Measurements from ENCODE around the gene SMARCD3. TPM values are rescaled to one million over a fixed set of nuclear protein-coding genes. Genes with fewer than 3 reads are reported as not detected.

SMARCD3 gene
- polyA plus RNA-seq, 1 donor from 2014 or later = 199 TPM

DNA sequence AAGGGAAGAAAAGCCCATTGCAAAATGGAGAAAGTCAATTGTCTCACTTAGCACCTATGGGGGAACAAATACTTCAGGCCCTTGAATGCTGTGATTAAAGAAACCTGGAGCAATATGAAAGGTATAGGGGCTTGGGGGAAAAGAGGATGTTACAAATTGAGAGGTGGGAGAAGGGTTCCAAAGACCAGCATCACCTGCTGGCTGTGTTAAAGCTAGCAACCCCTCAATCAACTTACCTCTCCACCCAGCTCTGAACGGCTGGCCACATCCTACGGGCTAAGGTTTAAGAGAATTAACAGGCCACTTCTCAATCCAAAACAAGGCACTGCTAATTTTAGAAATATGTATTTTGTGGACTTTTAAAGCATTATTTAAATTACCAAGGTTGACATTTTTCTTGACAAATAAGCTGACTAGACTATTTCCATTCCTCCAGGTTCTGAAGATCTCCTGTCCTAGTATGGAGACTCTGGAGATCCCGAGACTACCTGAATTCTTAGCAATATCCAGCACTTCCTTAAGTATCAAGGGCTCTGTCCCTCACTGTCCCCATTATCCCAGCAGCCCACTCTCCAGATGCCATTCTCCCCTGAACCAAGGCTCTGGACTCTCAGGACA lies 37.2 kb downstream of the SMARCD3 start:
- Histone ChIP-seq H3K4me3 (ENCODE audit: low read length) (no peak overlapping the region), H3K27ac (ENCODE audit: low read length) (no peak overlapping the region), H3K9ac (ENCODE audit: low read length) (no peak overlapping the region), H3K9me3 (ENCODE audit: low read length) (no peaks in the 10 kb centered on the region), H3K4me2 (ENCODE audit: low read length) (no peak overlapping the region), H3K36me3 (ENCODE audit: insufficient read depth, low read length) (no peaks in the 10 kb centered on the region), H3K9me2 (ENCODE audit: insufficient read depth, low read length) (no peaks in the 10 kb centered on the region), H3F3A (ENCODE audit: insufficient read depth, low read length, poor library complexity, severe bottlenecking) (no peaks in the 10 kb centered on the region), H3K79me2 (replicated peaks; ENCODE audit: insufficient read depth, low read length) (no peaks in the 10 kb centered on the region), H4K20me1 (ENCODE audit: insufficient read depth) (no peaks in the 10 kb centered on the region), H3K27me3 (ENCODE audit: insufficient read depth, low read depth, low read length) (no peaks in the 10 kb centered on the region), H2AFZ (ENCODE audit: low read depth, low read length) (no peak overlapping the region)
- TF ChIP-seq CTCF (IDR thresholded peaks at IDR 0.05; ENCODE audit: poor library complexity, severe bottlenecking) (no peak), MXI1 (conservative IDR thresholded peaks at IDR 0.05; ENCODE audit: poor library complexity, severe bottlenecking) (no peak), EZH2 (IDR thresholded peaks at IDR 0.05; ENCODE audit: borderline replicate concordance, insufficient read depth, low read length, poor library complexity, severe bottlenecking) (no peak), TAF1 (IDR thresholded peaks at IDR 0.05; ENCODE audit: low read depth) (no peak)

DNA sequence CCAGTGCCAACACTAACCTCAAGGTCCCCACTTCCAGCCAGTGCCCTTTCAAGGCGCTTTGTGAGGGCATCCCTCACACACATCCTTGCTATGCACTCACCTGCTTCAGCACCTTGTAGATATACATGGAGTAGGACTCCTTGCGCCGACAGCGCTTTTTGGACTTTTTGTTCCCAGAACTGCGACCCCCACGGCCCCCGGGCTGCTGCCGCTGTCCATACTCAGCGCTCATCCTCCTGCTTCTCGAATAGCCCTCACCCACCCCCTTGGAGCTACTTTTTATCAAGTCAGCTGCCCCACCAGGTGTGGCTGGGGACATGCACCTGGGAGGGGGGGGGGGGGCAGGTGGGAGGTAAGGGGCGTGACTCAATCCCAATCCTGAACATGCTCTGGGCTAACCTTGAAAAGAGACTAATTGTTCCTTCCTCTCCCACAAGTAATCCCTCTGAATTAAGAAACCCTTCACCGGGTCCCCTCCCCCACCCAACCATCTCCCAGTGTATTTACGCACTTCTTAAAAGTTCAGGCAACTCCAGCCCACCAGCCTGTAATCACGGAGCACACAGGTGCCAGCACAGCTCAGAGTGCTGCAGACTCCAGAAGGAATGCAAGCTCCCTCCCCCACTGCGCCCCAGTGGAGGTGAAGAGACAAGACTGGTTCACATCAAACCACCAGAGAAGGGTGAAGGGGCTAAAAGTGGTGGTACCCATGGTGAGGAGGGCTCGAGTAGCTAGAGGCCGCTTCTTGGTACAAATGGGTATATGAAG lies 38.2 kb downstream of the SMARCD3 start, which contains the start of gene H2BK1:
H2BK1 (minus strand) TSS at position 402 of the 768 bp plus-strand sequence; CDS start at position 232, 170 bp downstream.
- Histone ChIP-seq H3F3A (ENCODE audit: insufficient read depth, low read length, poor library complexity, severe bottlenecking) (no peaks in the 10 kb centered on the region), H3K27ac (ENCODE audit: low read length) (no peak within 1 kb of the TSS), H3K36me3 (ENCODE audit: insufficient read depth, low read length) (no peaks in the 10 kb centered on the region), H3K9me3 (ENCODE audit: low read length) (no peaks in the 10 kb centered on the region), H2AFZ (ENCODE audit: low read depth, low read length) (no peak within 1 kb of the TSS), H4K20me1 (ENCODE audit: insufficient read depth) (no peaks in the 10 kb centered on the region), H3K4me2 (ENCODE audit: low read length) (no peak within 1 kb of the TSS), H3K4me3 (ENCODE audit: low read length) (no peak within 1 kb of the TSS), H3K9me2 (ENCODE audit: insufficient read depth, low read length) (no peaks in the 10 kb centered on the region), H3K79me2 (replicated peaks; ENCODE audit: insufficient read depth, low read length) (no peaks in the 10 kb centered on the region), H3K9ac (ENCODE audit: low read length) (no peak within 1 kb of the TSS), H3K27me3 (ENCODE audit: insufficient read depth, low read depth, low read length) (no peaks in the 10 kb centered on the region)
- no peak for TF ChIP-seq TAF1 (IDR thresholded peaks at IDR 0.05; ENCODE audit: low read depth)
- no peak for TF ChIP-seq EZH2 (IDR thresholded peaks at IDR 0.05; ENCODE audit: borderline replicate concordance, insufficient read depth, low read length, poor library complexity, severe bottlenecking)
- TF ChIP-seq, protein P1, sequence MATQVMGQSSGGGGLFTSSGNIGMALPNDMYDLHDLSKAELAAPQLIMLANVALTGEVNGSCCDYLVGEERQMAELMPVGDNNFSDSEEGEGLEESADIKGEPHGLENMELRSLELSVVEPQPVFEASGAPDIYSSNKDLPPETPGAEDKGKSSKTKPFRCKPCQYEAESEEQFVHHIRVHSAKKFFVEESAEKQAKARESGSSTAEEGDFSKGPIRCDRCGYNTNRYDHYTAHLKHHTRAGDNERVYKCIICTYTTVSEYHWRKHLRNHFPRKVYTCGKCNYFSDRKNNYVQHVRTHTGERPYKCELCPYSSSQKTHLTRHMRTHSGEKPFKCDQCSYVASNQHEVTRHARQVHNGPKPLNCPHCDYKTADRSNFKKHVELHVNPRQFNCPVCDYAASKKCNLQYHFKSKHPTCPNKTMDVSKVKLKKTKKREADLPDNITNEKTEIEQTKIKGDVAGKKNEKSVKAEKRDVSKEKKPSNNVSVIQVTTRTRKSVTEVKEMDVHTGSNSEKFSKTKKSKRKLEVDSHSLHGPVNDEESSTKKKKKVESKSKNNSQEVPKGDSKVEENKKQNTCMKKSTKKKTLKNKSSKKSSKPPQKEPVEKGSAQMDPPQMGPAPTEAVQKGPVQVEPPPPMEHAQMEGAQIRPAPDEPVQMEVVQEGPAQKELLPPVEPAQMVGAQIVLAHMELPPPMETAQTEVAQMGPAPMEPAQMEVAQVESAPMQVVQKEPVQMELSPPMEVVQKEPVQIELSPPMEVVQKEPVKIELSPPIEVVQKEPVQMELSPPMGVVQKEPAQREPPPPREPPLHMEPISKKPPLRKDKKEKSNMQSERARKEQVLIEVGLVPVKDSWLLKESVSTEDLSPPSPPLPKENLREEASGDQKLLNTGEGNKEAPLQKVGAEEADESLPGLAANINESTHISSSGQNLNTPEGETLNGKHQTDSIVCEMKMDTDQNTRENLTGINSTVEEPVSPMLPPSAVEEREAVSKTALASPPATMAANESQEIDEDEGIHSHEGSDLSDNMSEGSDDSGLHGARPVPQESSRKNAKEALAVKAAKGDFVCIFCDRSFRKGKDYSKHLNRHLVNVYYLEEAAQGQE (IDR thresholded peaks at IDR 0.05; ENCODE audit: borderline replicate concordance) = no peak
- TF ChIP-seq SMC3 (conservative IDR thresholded peaks at IDR 0.05; ENCODE audit: poor library complexity) = no peak
- TF ChIP-seq EP300 (conservative IDR thresholded peaks at IDR 0.05; ENCODE audit: poor library complexity, severe bottlenecking) = no peak
- TF ChIP-seq POLR2AphosphoS5 (IDR thresholded peaks at IDR 0.05) = no peak
- TF ChIP-seq RAD21 (conservative IDR thresholded peaks at IDR 0.05) = no peak
- TF ChIP-seq CTCF (IDR thresholded peaks at IDR 0.05; ENCODE audit: poor library complexity, severe bottlenecking) = no peak
- no peak for TF ChIP-seq MXI1 (conservative IDR thresholded peaks at IDR 0.05; ENCODE audit: poor library complexity, severe bottlenecking)
